HG03135 (cell line): ENCODE results near the gene SERPINA9.

Experiments
- ATAC-seq: cut with Tn5 transposase; IDR thresholded peaks from one replicate; pipeline ENCODE4 v1.9.1; 2021; ENCODE audit warnings: mild to moderate bottlenecking, moderate library complexity; ENCODE audit not compliant: unreplicated experiment

SERPINA9 gene

GRCh38 chr14:94462763-94463572 is 13.0 kb downstream of the SERPINA9 start:
- ATAC-seq: no peak

- no peak for ATAC-seq
Measured at GRCh38 chr14:94462219-94462551, 13.8 kb downstream of the SERPINA9 start.

DNA sequence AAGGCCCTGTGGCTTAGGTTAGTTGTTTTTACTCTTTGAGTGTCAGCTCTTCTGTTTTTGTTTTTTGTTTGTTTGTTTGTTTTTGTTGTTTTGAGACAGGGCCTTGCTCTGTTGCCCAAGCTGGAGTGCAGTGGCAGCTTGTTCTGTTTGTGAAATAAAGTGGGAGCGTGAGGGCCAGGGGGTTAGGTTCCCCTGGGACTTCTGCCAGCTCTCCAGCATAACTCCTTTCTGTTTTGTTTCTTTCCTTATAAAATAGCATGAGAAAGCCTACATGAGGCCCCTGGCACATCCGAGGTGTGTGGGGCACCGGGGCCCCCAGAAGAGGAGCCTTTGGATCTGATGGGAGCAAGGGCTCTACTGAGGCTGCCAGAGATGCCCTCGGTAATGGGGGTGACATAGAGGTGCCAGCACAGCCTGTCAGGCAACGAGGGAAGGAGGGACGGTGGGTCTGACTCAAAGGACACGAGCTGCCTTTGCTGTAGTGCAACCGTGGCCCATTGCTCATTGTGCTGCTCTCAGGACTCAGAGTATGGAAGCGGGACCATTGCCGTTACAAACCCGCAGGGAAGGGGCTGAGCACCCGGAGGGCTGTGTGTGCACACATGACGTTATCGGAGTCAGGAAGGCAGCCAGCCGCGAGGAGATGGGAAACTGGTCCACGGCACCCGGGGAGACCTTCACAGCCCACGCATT is 14.3 kb downstream of the SERPINA9 start:
- ATAC-seq: no peak

GRCh38 chr14:94460631-94461416 is 15.2 kb downstream of the SERPINA9 start:
- no peak for ATAC-seq

GRCh38 chr14:94458558-94459205 is 17.3 kb downstream of the SERPINA9 start:
- ATAC-seq: no peak

GRCh38 chr14:94458096-94458495 is 17.9 kb downstream of the SERPINA9 start:
- ATAC-seq: no peak

DNA sequence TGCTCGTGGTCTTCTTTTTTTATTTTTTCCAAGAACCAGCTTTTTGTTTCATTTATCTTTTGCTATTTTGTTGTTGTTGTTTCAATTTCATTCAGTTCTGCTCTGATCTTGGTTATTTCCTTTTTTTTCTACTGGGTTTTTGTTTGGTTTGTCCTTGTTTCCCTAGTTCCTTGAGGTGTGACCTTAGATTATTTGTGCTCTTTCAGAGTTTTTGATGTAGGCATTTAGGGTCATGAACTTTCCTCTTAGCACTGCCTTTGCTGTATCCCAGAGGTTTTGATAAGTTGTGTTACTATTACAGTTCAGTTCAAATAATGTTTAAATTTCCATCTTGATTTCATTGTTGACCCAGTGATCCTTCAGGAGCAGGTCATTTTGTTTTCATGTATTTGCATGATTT is 20.1 kb downstream of the SERPINA9 start:
- ATAC-seq: no peak

DNA sequence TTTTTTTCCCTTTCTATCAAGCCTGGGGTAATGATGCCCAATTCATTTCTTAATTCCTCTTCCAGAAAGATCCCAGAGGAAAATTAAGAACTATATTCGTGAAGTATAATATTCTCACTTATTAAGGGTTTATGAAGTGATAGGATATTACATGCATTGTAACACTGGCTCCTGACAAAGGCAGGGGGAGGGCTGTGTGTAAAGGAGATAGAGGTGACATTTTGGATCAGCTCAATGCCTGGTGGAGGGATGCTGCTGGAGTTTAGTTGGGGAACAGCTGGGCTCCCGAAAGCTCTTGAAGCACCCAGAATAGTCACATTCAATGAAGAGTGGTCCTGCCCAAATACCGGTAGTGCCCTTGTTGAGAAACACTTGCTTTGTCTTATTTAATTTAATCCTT is 24.2 kb downstream of the SERPINA9 start:
- ATAC-seq: no peak

DNA sequence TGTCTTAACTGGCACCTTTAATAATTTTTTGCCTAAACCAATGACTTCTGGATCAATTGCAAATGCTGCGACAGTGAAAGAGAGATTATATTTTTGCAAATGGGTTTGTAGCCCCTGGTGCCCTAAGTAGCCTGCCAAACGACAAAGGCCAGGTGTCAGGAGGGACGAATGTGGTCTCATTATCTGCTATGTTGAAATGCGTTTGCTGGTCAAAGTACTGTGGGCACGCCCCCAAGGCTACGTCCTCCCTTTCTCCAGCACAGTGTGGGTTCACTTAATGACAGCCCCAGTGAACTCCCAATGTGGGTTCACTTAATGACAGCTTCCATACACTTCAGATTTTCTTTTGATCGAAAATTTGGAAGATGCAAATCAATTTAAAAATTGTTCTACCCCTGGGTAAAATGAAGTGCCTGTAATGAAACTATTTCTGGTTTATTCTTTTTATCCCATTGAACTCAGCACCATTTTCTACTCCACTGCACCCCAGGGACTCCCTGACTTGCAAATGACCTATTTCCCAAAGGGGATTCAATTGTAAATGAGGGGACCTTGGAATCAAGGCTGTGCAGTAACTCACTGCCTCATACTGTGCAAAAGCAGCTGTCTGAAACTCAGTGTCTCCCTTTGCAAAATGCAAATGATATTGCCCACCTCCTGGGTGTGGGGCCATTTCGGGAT is 24.8 kb downstream of the SERPINA9 start:
- no peak for ATAC-seq

DNA sequence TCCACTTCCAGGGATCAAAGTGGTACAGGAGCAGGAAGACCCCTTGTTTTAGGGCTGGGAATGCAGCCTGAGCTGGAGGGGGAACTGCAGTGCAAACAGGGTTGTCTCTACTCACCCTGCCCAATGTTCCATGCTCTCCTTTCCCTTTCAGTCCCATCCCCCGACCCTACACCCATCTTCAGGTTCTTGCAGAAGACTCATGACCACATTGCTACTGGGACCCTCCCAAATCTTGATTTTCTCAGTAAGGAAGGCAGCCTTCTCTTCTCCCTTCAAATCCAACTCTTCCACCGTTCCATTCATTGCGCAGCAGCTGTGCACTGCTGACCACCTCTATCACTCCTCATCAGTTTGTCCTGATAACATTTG is 25.3 kb downstream of the SERPINA9 start:
- ATAC-seq: no peak

GRCh38 chr14:94449930-94450329 is 26.1 kb downstream of the SERPINA9 start:
- no peak for ATAC-seq

DNA sequence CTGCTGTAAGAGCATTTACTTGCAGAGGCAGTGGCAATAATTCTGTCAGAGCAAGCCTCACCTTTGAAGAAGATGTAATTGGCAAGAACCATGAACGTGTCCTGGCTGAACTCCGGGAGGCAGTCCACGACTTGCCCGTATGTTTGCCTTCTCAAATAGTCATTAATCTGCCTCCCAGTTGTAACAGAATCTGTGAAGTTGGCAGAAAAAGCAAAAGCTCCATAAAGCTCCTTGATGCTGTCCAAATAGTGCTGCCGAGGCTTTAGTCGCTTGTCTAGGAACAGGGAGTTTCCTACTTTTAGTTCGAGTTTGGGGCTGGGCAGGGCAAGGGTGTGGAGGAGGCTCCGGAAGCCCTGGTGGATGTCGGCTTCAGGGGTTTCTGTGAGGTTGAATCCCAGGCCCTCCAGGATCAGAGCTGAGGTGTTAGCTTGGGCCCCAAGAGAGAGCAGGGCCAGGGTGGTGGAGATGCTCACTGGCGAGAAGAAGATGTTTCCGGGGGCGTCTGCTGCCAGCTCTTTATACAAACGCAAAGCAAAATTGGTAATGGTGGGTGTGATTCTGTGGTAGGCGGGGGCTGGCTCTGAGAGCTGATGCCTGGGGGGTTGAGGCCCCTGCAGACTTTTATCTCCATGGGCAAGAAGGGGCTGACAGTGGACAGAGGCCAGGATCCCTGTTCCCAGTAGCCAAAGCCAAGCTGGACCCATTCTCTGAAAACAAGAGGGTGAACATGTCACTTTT is 27.8 kb downstream of the SERPINA9 start:
- ATAC-seq: no peak

DNA sequence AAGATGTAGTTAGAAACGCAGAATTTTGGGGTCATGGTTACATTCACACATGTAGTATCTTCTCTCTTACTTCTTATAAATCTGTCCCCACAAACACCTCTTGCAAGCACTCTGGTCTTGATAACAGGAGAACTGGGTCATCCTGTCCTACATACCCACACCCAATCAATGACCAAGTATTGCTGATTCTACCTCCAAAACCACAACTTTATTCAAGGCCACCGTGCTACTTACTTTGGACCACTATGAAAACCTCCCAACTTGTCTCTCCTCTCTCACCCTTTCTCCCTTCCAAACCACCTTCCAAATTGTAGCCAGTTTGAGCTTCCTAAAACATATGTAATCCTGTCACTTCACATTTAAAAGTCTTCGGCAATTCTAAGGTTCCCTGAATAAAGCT is 28.8 kb downstream of the SERPINA9 start:
- ATAC-seq: no peak

DNA sequence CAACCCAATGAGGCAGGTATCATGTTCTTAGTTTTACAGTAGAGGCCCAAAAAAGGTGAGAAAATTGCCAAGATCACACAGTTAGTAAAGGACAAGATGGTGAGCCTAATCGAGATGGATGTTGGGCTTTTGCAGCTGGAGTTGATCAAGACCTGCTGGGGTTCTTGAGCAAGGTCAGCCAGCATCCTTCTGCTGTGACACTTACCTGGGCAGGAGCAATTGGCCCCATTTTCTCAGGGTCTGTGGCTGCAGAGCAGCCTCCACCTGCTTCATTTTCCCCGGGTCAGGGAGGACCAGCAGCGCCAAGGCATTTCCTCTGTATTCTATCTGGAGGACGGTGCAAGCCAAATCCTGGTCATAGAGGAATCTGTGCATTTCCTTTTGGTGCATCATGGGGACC is 29.9 kb downstream of the SERPINA9 start:
- no peak for ATAC-seq

DNA sequence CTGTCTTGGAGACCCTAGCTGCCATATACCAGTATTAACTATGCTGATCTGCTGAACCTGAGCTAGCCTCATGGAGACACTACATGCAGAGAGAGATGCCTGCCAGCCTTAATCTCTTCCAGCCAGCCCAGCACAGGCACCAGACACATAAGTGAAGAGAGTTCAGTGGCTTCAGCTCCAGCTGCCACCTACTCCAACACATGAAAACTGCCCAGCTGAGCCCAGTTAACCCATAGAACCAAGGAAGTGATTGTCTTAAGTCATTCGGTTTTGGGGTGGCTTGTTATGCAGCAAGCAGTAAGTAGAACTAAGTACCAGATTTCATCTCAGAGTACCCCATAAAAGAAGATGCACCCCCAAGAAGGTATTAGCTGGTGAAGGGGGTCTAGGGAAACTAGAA is 31.0 kb downstream of the SERPINA9 start:
- no peak for ATAC-seq

GRCh38 chr14:94441531-94442205 is 34.3 kb downstream of the SERPINA9 start:
- ATAC-seq: no peak

DNA sequence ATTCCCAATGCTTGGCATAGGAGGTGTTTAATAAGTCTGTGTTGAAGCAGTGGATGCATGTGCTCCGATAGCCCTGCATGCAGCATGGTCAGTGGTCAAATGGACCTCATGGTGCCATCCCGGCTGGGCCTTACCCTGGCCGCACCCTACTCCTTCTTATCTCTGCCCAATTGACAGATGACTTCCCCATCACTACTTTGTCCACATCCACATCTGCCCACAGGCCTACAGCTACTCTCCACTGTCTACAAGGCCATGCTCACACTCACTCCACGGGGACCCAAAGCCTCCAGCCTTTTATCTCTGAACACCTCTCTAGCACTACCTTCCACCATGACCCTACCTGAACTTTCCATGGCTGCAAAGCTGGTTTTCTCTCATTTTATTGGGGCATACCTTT is 34.9 kb downstream of the SERPINA9 start:
- ATAC-seq: no peak

- no peak for ATAC-seq
Measured at GRCh38 chr14:94439453-94440057, 36.4 kb downstream of the SERPINA9 start.

DNA sequence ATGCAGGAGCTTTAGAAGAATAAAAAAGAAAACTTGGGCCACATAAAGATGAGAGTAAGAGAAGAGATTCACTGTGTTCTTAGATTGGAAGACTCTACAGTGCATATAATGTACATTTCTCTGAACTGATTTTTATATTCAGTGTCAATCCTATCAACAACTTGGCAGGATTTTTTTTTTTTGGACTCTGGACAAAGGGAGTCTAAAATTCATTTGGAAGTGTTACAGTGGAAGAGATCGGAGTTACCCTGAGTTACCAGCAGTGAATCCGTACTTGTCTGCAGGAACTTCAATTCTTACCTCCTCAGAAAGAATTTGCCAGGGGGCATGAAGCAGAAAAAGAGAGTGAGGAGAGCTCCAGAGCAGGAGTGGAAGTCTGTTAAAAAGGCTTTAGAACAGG is 47.4 kb downstream of the SERPINA9 start:
- no peak for ATAC-seq
